Measurements from ENCODE around the gene OR1L4. TPM values are rescaled to one million over a fixed set of nuclear protein-coding genes. Genes with fewer than 3 reads are reported as not detected.

The OR1L4 gene
- not detected for total RNA-seq
- not detected for polyA plus RNA-seq (ENCODE audit: insufficient read depth, low read depth, low replicate concordance)
- long read RNA-seq, donor 1, result 0 reads
- long read RNA-seq, donor 2, result 0 reads
- long read RNA-seq, donor 3, result 0 reads
- long read RNA-seq, donor 4, result 0 reads
- long read RNA-seq, donor 5, result 0 reads
- long read RNA-seq, donor 6, result 0 reads
- long read RNA-seq, donor 7, result 0 reads
- long read RNA-seq, donor 8, result 0 reads
- long read RNA-seq, donor 9, result 0 reads
- long read RNA-seq, donor 10, result 0 reads

GRCh38 chr9:122723690-122724089, at the start of gene OR1L4:
OR1L4 (plus strand) TSS chr9:122723990; CDS start chr9:122723990, 0 bp downstream.
- no peaks in the 10 kb centered on the region for H3K27me3 ChIP-seq (ENCODE audit: control insufficient read depth, insufficient read depth, low read length)
- DNase-seq, result no peak
- H3K9ac ChIP-seq (ENCODE audit: low read length in 3 of 3), result no peak within 1 kb of the TSS
- no peaks in the 10 kb centered on the region for H3K36me3 ChIP-seq (ENCODE audit: control insufficient read depth in 2 of 3, insufficient read depth in 3 of 3, low read length in 3 of 3)
- no peaks in the 10 kb centered on the region for H3K4me1 ChIP-seq (ENCODE audit: control insufficient read depth in 2 of 3, insufficient read depth in 2 of 3, low read depth in 1 of 3, low read length in 3 of 3)
- intact Hi-C loops (cut with DNase I), result no loop called here
- peaks cover 0 to 19% (median 8%) of the 10 kb centered on the region in 3 donors for H3K9me3 ChIP-seq (ENCODE audit: control insufficient read depth in 2 of 3, insufficient read depth in 1 of 3, low read length in 3 of 3)
- no peak for TF ChIP-seq CTCF (IDR thresholded peaks at IDR 0.05; ENCODE audit: borderline replicate concordance, extremely low read depth, insufficient read depth)
- H3K4me3 ChIP-seq (ENCODE audit: low read length in 3 of 3), result no peak within 1 kb of the TSS
- FAIRE-seq, result no peak
- H3K27ac ChIP-seq (ENCODE audit: low read depth in 2 of 2, low read length in 2 of 2), result no peak within 1 kb of the TSS

GRCh38 chr9:122684851-122685250, 38.9 kb upstream of the OR1L4 start:
- no peak overlapping the region for H3K4me3 ChIP-seq (ENCODE audit: low read length in 3 of 3)
- no peaks in the 10 kb centered on the region for H3K4me1 ChIP-seq (ENCODE audit: control insufficient read depth in 2 of 3, insufficient read depth in 2 of 3, low read depth in 1 of 3, low read length in 3 of 3)
- H3K27ac ChIP-seq (ENCODE audit: low read depth in 2 of 2, low read length in 2 of 2), result no peak overlapping the region
- DNase-seq, result no peak
- no peaks in the 10 kb centered on the region for H3K36me3 ChIP-seq (ENCODE audit: control insufficient read depth in 2 of 3, insufficient read depth in 3 of 3, low read length in 3 of 3)
- no peak for FAIRE-seq
- peaks cover 0 to 2% (median 0%) of the 10 kb centered on the region in 3 donors for H3K9me3 ChIP-seq (ENCODE audit: control insufficient read depth in 2 of 3, insufficient read depth in 1 of 3, low read length in 3 of 3)
- no peak overlapping the region for H3K9ac ChIP-seq (ENCODE audit: low read length in 3 of 3)
- intact Hi-C loops (cut with DNase I), result no loop called here
- no peaks in the 10 kb centered on the region for H3K27me3 ChIP-seq (ENCODE audit: control insufficient read depth, insufficient read depth, low read length)
- no peak for TF ChIP-seq CTCF (IDR thresholded peaks at IDR 0.05; ENCODE audit: borderline replicate concordance, extremely low read depth, insufficient read depth)

GRCh38 chr9:122695696-122696095, 28.1 kb upstream of the OR1L4 start:
- Histone ChIP-seq H3K27me3 (ENCODE audit: control insufficient read depth, insufficient read depth, low read length) (no peaks in the 10 kb centered on the region), H3K4me1 (ENCODE audit: control insufficient read depth in 2 of 3, insufficient read depth in 2 of 3, low read depth in 1 of 3, low read length in 3 of 3) (no peaks in the 10 kb centered on the region), H3K9ac (ENCODE audit: low read length in 3 of 3) (no peak overlapping the region), H3K36me3 (ENCODE audit: control insufficient read depth in 2 of 3, insufficient read depth in 3 of 3, low read length in 3 of 3) (no peaks in the 10 kb centered on the region), H3K9me3 (ENCODE audit: control insufficient read depth in 2 of 3, insufficient read depth in 1 of 3, low read length in 3 of 3) (peaks cover 0 to 17% (median 8%) of the 10 kb centered on the region in 3 donors), H3K27ac (ENCODE audit: low read depth in 2 of 2, low read length in 2 of 2) (no peak overlapping the region), H3K4me3 (ENCODE audit: low read length in 3 of 3) (no peak overlapping the region)
- TF ChIP-seq CTCF (IDR thresholded peaks at IDR 0.05; ENCODE audit: borderline replicate concordance, extremely low read depth, insufficient read depth), result no peak
- no peak for FAIRE-seq
- intact Hi-C loops (cut with DNase I), result no loop called here
- DNase-seq, result no peak

- FAIRE-seq (no peak), DNase-seq (no peak)
- H3K36me3 ChIP-seq (ENCODE audit: control insufficient read depth in 2 of 3, insufficient read depth in 3 of 3, low read length in 3 of 3), result no peaks in the 10 kb centered on the region
- H3K4me3 ChIP-seq (ENCODE audit: low read length in 3 of 3), result no peak overlapping the region
- no peaks in the 10 kb centered on the region for H3K4me1 ChIP-seq (ENCODE audit: control insufficient read depth in 2 of 3, insufficient read depth in 2 of 3, low read depth in 1 of 3, low read length in 3 of 3)
- intact Hi-C loops (cut with DNase I), result no loop called here
- no peaks in the 10 kb centered on the region for H3K27me3 ChIP-seq (ENCODE audit: control insufficient read depth, insufficient read depth, low read length)
- H3K27ac ChIP-seq (ENCODE audit: low read depth in 2 of 2, low read length in 2 of 2), result no peak overlapping the region
- peaks cover 0 to 7% (median 0%) of the 10 kb centered on the region in 3 donors for H3K9me3 ChIP-seq (ENCODE audit: control insufficient read depth in 2 of 3, insufficient read depth in 1 of 3, low read length in 3 of 3)
- H3K9ac ChIP-seq (ENCODE audit: low read length in 3 of 3), result no peak overlapping the region
- no peak for TF ChIP-seq CTCF (IDR thresholded peaks at IDR 0.05; ENCODE audit: borderline replicate concordance, extremely low read depth, insufficient read depth)
Measured at GRCh38 chr9:122718038-122718437, 5.8 kb upstream of the OR1L4 start.

Data from kidney (tissue), 22 donors.